H9 (cell line): ENCODE results near the gene NIM1K. TPM values are rescaled to one million over a fixed set of nuclear protein-coding genes. Genes with fewer than 3 reads are reported as not detected.

Source experiments
- DNase-seq: peaks from one replicate; pipeline ENCODE4 v3.0.0-alpha.2; 2017
- H2AFZ ChIP-seq: one replicate; pipeline ENCODE4 v1.6.1; 2013; ENCODE audit warnings: mild to moderate bottlenecking, low read length, control low read depth, moderate library complexity
- H2AK5ac ChIP-seq: 2 replicates; pipeline ENCODE4 v1.6.1; 2013; ENCODE audit warnings: low read length, control low read depth, mixed read lengths; ENCODE audit not compliant: insufficient read length
- H2BK120ac ChIP-seq: one replicate; pipeline ENCODE4 v1.6.1; 2013; ENCODE audit warnings: low read depth, mild to moderate bottlenecking, low read length, control low read depth, inconsistent platforms; ENCODE audit not compliant: poor library complexity, severe bottlenecking
- H2BK12ac ChIP-seq: 2 replicates; pipeline ENCODE4 v1.6.1; 2013; ENCODE audit warnings: low read length, control low read depth, mixed read lengths, low read depth; ENCODE audit not compliant: insufficient read length
- H2BK15ac ChIP-seq: 2 replicates; pipeline ENCODE4 v1.6.1; 2013; ENCODE audit warnings: low read depth, low read length, control low read depth
- H2BK20ac ChIP-seq: one replicate; pipeline ENCODE4 v1.6.1; 2013; ENCODE audit warnings: low read depth, mild to moderate bottlenecking, low read length, control low read depth, inconsistent platforms; ENCODE audit not compliant: poor library complexity, severe bottlenecking
- H2BK5ac ChIP-seq: 2 replicates; pipeline ENCODE4 v1.6.1; 2013; ENCODE audit warnings: low read length, control low read depth, mixed read lengths; ENCODE audit not compliant: insufficient read length
- H3K14ac ChIP-seq: 2 replicates; pipeline ENCODE4 v1.6.1; 2013; ENCODE audit warnings: low read length, control low read depth; ENCODE audit not compliant: insufficient read depth
- H3K18ac ChIP-seq: 2 replicates; pipeline ENCODE4 v1.6.1; 2013; ENCODE audit warnings: low read depth, mild to moderate bottlenecking, mixed read lengths, low read length, control low read depth; ENCODE audit not compliant: insufficient read length
- H3K23ac ChIP-seq: 2 replicates; pipeline ENCODE4 v1.6.1; 2013; ENCODE audit warnings: low read length, control low read depth, mixed read lengths, low read depth; ENCODE audit not compliant: insufficient read length
- H3K23me2 ChIP-seq: 2 replicates; pipeline ENCODE4 v1.6.1; 2013; ENCODE audit warnings: low read depth, mild to moderate bottlenecking, mixed read lengths, low read length, control low read depth; ENCODE audit not compliant: insufficient read length, poor library complexity, severe bottlenecking
- H3K27ac ChIP-seq: 2 replicates; pipeline ENCODE4 v1.5.1; 2013; ENCODE audit warnings: low read length, control low read depth, mixed read lengths, low read depth; ENCODE audit not compliant: insufficient read length
- H3K27me3 ChIP-seq: 2 replicates; pipeline ENCODE4 v1.6.1; 2013; ENCODE audit warnings: low read length, control low read depth, inconsistent platforms; ENCODE audit not compliant: insufficient read depth
- H3K4ac ChIP-seq: 2 replicates; pipeline ENCODE4 v1.6.1; 2013; ENCODE audit warnings: low read depth, mild to moderate bottlenecking, control low read depth, inconsistent platforms, low read length, moderate library complexity
- H3K4me1 ChIP-seq: 2 replicates; pipeline ENCODE4 v1.6.1; 2013; ENCODE audit warnings: low read length, control low read depth, inconsistent platforms; ENCODE audit not compliant: insufficient read depth
- H3K4me2 ChIP-seq: 2 replicates; pipeline ENCODE4 v1.6.1; 2013; ENCODE audit warnings: low read length, control low read depth, mixed read lengths; ENCODE audit not compliant: insufficient read length, insufficient read depth
- H3K56ac ChIP-seq: 2 replicates; pipeline ENCODE4 v1.6.1; 2013; ENCODE audit warnings: low read depth, mild to moderate bottlenecking, mixed read lengths, low read length, control low read depth; ENCODE audit not compliant: insufficient read length
- H3K79me1 ChIP-seq: 2 replicates; pipeline ENCODE4 v1.6.1; 2013; ENCODE audit warnings: low read depth, mild to moderate bottlenecking, moderate library complexity, low read length, control low read depth, inconsistent platforms; ENCODE audit not compliant: insufficient read depth, poor library complexity, severe bottlenecking
- H3K79me2 ChIP-seq: 2 replicates; pipeline ENCODE4 v1.6.1; 2013; ENCODE audit warnings: low read length, control low read depth, inconsistent platforms; ENCODE audit not compliant: insufficient read depth
- H3K9ac ChIP-seq: 2 replicates; pipeline ENCODE4 v1.6.1; 2013; ENCODE audit warnings: low read length, control low read depth, mixed read lengths; ENCODE audit not compliant: insufficient read length; ENCODE audit errors: extremely low read depth
- H3K9me3 ChIP-seq: one replicate; pipeline ENCODE4 v1.6.1; 2013; ENCODE audit warnings: low read depth, low read length, inconsistent platforms; ENCODE audit not compliant: control insufficient read depth
- H3T11ph ChIP-seq: one replicate; pipeline ENCODE4 v1.6.1; 2013; ENCODE audit warnings: mild to moderate bottlenecking, low read length, control low read depth, inconsistent platforms
- H4K20me1 ChIP-seq: one replicate; pipeline ENCODE4 v1.6.1; 2013; ENCODE audit not compliant: control insufficient read depth, insufficient read length, insufficient read depth
- H4K5ac ChIP-seq: 2 replicates; pipeline ENCODE4 v1.6.1; 2013; ENCODE audit warnings: low read depth, mild to moderate bottlenecking, mixed read lengths, low read length, control low read depth; ENCODE audit not compliant: insufficient read length
- H4K8ac ChIP-seq: replicated peaks from 2 replicates; pipeline ENCODE4 v1.6.1; 2013; ENCODE audit warnings: low read length, control low read depth, mixed read lengths, low read depth; ENCODE audit not compliant: insufficient read length
- H4K91ac ChIP-seq: 2 replicates; pipeline ENCODE4 v1.6.1; 2013; ENCODE audit warnings: low read depth, mild to moderate bottlenecking, moderate library complexity, mixed read lengths, low read length, control low read depth; ENCODE audit not compliant: insufficient read length
- H3K27ac Mint-ChIP-seq, 3 experiments: 2 replicates in 2 of 3; 3 replicates in 1 of 3; pipeline ENCODE4 v1.8.0; 2020 to 2021; ENCODE audit warnings: mixed read lengths in 3 of 3, mild to moderate bottlenecking in 1 of 3, moderate library complexity in 1 of 3
- H3K27me3 Mint-ChIP-seq: 2 replicates; pipeline ENCODE4 v1.8.0; 2021; ENCODE audit warnings: low read depth, mild to moderate bottlenecking, moderate library complexity, mixed read lengths
- H3K36me3 Mint-ChIP-seq, 3 experiments: 2 replicates in 2 of 3; 3 replicates in 1 of 3; pipeline ENCODE4 v1.8.0; 2020 to 2021; ENCODE audit warnings: low read depth in 3 of 3, mixed read lengths in 3 of 3; ENCODE audit not compliant: insufficient read depth in 1 of 3
- H3K4me1 Mint-ChIP-seq, 2 experiments: 2 replicates each; pipeline ENCODE4 v1.8.0; 2020; ENCODE audit warnings: mixed read lengths in 2 of 2
- H3K4me3 Mint-ChIP-seq, 2 experiments: 2 replicates in 1 of 2; 3 replicates in 1 of 2; pipeline ENCODE4 v1.8.0; 2020 to 2021; ENCODE audit warnings: mild to moderate bottlenecking in 2 of 2, mixed read lengths in 2 of 2, moderate library complexity in 1 of 2
- H3K9me3 Mint-ChIP-seq, 2 experiments: 2 replicates in 1 of 2; 3 replicates in 1 of 2; pipeline ENCODE4 v1.8.0; 2020; ENCODE audit warnings: mild to moderate bottlenecking in 2 of 2, mixed read lengths in 2 of 2, moderate library complexity in 1 of 2
- WGBS: extraction: QIAGEN DNeasy Blood & Tissue Kit; methylation state at CpG from one replicate; pipeline ENCODE4 v1.1.7; 2013; ENCODE audit warnings: missing lambda C conversion rate, low lambda C conversion rate, mixed read lengths; ENCODE audit not compliant: insufficient read length; ENCODE audit errors: extremely low coverage; 5-methylcytosine and 5-hydroxymethylcytosine counted together
- total RNA-seq: library from RNA; stranded (reverse); gene quantifications from 2 replicates; pipeline ENCODE4 v1.2.1, GENCODE V29; 2021
- TF ChIP-seq, protein P1 (sequence below): fragments of 200-600 bp; sonication (generic); conservative IDR thresholded peaks from 3 replicates; pipeline ENCODE4 v1.8.0; 2021; ENCODE audit warnings: antibody characterized with exemption, mild to moderate bottlenecking

The NIM1K gene
- total RNA-seq, 1 experiment from 2014 or later: 0.07 TPM

DNA sequence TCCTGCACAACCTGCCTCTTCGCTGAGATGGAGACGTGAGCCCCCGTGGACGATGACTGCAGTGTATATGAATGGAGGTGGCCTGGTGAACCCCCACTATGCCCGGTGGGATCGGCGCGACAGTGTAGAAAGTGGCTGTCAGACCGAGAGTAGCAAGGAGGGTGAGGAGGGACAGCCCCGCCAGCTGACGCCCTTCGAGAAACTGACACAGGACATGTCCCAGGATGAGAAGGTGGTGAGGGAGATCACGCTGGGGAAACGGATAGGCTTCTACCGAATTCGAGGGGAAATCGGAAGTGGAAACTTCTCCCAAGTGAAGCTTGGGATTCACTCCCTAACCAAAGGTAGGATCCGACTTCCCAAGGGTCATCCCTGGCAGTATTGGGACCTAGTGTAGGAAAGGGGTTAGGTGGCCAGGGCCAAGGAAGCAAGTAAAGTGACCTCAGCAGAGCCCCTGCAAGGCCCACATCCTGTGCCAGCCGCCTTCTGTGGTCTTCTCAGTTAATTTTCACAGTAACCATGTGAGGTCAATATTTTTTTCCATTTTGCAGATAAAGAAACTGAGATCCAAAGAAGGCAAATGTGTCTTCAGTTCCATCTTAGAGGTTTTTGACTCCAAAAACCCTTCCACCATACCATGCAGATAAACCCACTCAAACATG, 53.8 kb downstream of the NIM1K start:
- Histone ChIP-seq H2AK5ac (no peak overlapping the region), H3K18ac (no peak overlapping the region), H3T11ph (no peak overlapping the region), H3K14ac (0 out of 2 replicates have a peak overlapping the region, but pooled peaks have one; percentile 13), H3K56ac (no peak overlapping the region), H2BK12ac (no peak overlapping the region), H2BK20ac (no peak overlapping the region), H4K8ac (peak overlapping the region; percentile 58), H3K79me1 (no peaks in the 10 kb centered on the region), H3K27ac (no peak overlapping the region), H3K4ac (no peak overlapping the region), H4K91ac (no peak overlapping the region), H3K4me2 (no peak overlapping the region), H2AFZ (no peak overlapping the region), H4K5ac (no peak overlapping the region), H3K9ac (no peak overlapping the region), H3K79me2 (no peaks in the 10 kb centered on the region), H2BK120ac (no peak overlapping the region), H3K9me3 (no peaks in the 10 kb centered on the region), H3K4me1 (no peaks in the 10 kb centered on the region), H3K23ac (no peak overlapping the region), H3K23me2 (no peaks in the 10 kb centered on the region), H3K27me3 (no peaks in the 10 kb centered on the region), H2BK15ac (no peak overlapping the region), H4K20me1 (no peaks in the 10 kb centered on the region), H2BK5ac (no peak overlapping the region)
- Mint-ChIP-seq H3K4me1 (peaks cover 0 to 6% of the 10 kb centered on the region in 2 experiments; a peak in 2 of 4 replicates), H3K4me3 (no peak overlapping the region), H3K36me3 (no peaks in the 10 kb centered on the region), H3K9me3 (no peaks in the 10 kb centered on the region), H3K27ac (no peak overlapping the region), H3K27me3 (peaks cover 3% of the 10 kb centered on the region; the same call in 1 of the 2 replicates)
- no CpG with 5 or more reads among the region's 19 CpGs for WGBS
- TF ChIP-seq, protein P1, sequence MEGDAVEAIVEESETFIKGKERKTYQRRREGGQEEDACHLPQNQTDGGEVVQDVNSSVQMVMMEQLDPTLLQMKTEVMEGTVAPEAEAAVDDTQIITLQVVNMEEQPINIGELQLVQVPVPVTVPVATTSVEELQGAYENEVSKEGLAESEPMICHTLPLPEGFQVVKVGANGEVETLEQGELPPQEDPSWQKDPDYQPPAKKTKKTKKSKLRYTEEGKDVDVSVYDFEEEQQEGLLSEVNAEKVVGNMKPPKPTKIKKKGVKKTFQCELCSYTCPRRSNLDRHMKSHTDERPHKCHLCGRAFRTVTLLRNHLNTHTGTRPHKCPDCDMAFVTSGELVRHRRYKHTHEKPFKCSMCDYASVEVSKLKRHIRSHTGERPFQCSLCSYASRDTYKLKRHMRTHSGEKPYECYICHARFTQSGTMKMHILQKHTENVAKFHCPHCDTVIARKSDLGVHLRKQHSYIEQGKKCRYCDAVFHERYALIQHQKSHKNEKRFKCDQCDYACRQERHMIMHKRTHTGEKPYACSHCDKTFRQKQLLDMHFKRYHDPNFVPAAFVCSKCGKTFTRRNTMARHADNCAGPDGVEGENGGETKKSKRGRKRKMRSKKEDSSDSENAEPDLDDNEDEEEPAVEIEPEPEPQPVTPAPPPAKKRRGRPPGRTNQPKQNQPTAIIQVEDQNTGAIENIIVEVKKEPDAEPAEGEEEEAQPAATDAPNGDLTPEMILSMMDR: no peak
- DNase-seq: no peak
